Keratinocyte (primary cell): Measurements from ENCODE around the gene NOX4. TPM values are rescaled to one million over a fixed set of nuclear protein-coding genes. Genes with fewer than 3 reads are reported as not detected.
"Not testable (repeated sequence)": the region's sequence is repeated elsewhere in the genome, so short reads cannot be mapped to it uniquely, and the experiment has no call there.

Source experiments
- DNase-seq: peaks from one replicate; pipeline ENCODE4 v3.0.0-alpha.2; 2011; ENCODE audit warnings: low read depth, missing footprints, low spot score
- FAIRE-seq: peaks from 2 replicates; lab custom pipeline; 2011; peaks lifted over from hg19 to GRCh38; lab: Jason Lieb, UNC
- H2AFZ ChIP-seq: 2 replicates; pipeline ENCODE4 v1.6.0; 2012; ENCODE audit warnings: low read length, control low read depth, inconsistent platforms; ENCODE audit not compliant: control insufficient read depth
- H3K27ac ChIP-seq: 2 replicates; pipeline ENCODE4 v1.5.1; 2011; ENCODE audit warnings: low read length; ENCODE audit not compliant: control insufficient read depth, insufficient read depth
- H3K27me3 ChIP-seq: 3 replicates; pipeline ENCODE4 v1.6.0; 2011; ENCODE audit warnings: low read length; ENCODE audit not compliant: control insufficient read depth, insufficient read depth; ENCODE audit errors: extremely low read depth
- H3K36me3 ChIP-seq, 2 experiments: 2 replicates in 1 of 2; 3 replicates in 1 of 2; pipeline ENCODE4 v1.5.1; 2011; ENCODE audit warnings: low read length in 2 of 2, mild to moderate bottlenecking in 1 of 2; ENCODE audit not compliant: control insufficient read depth in 2 of 2, insufficient read depth in 2 of 2; ENCODE audit errors: extremely low read depth in 1 of 2
- H3K4me1 ChIP-seq: 3 replicates; pipeline ENCODE4 v1.5.1; 2011; ENCODE audit warnings: low read length; ENCODE audit not compliant: control insufficient read depth, insufficient read depth; ENCODE audit errors: extremely low read depth
- H3K4me2 ChIP-seq: 3 replicates; pipeline ENCODE4 v1.6.0; 2011; ENCODE audit warnings: low read depth, low read length; ENCODE audit not compliant: control insufficient read depth, insufficient read depth; ENCODE audit errors: extremely low read depth
- H3K4me3 ChIP-seq, 3 experiments: fragments of 200-600 bp in 1 of 3; sonication (generic) in 1 of 3; 2 replicates in 2 of 3; 3 replicates in 1 of 3; pipeline ENCODE4 v1.5.1; 2011 to 2016; ENCODE audit warnings: low read length in 3 of 3, mild to moderate bottlenecking in 3 of 3, control low read depth in 2 of 3, inconsistent platforms in 1 of 3, low read depth in 1 of 3, mixed read lengths in 1 of 3, mixed run types in 1 of 3, moderate library complexity in 1 of 3; ENCODE audit not compliant: control insufficient read depth in 2 of 3, insufficient read depth in 2 of 3; ENCODE audit errors: extremely low read depth in 1 of 3
- H3K79me2 ChIP-seq: 2 replicates; pipeline ENCODE4 v1.6.0; 2012; ENCODE audit warnings: low read length; ENCODE audit not compliant: control insufficient read depth, insufficient read depth
- H3K9ac ChIP-seq: 3 replicates; pipeline ENCODE4 v1.6.0; 2011; ENCODE audit warnings: low read length; ENCODE audit not compliant: control insufficient read depth, insufficient read depth; ENCODE audit errors: extremely low read depth
- H3K9me1 ChIP-seq: 3 replicates; pipeline ENCODE4 v1.6.0; 2011; ENCODE audit warnings: low read length; ENCODE audit not compliant: control insufficient read depth, insufficient read depth; ENCODE audit errors: extremely low read depth
- H3K9me3 ChIP-seq: 2 replicates; pipeline ENCODE4 v1.5.1; 2012; ENCODE audit warnings: low read depth, low read length; ENCODE audit not compliant: control insufficient read depth
- H4K20me1 ChIP-seq: 3 replicates; pipeline ENCODE4 v1.6.0; 2011; ENCODE audit warnings: low read length; ENCODE audit not compliant: control insufficient read depth, insufficient read depth; ENCODE audit errors: extremely low read depth
- CTCF ChIP-seq, 3 experiments: IDR thresholded peaks in 1 of 3; conservative IDR thresholded peaks in 1 of 3; optimal IDR thresholded peaks in 1 of 3; 2 replicates in 2 of 3; 3 replicates in 1 of 3; pipeline versions ENCODE3 to v1.5.1; 2011; ENCODE audit warnings: low read length in 3 of 3, mild to moderate bottlenecking in 3 of 3, moderate library complexity in 2 of 3, control low read depth in 1 of 3, inconsistent platforms in 1 of 3; ENCODE audit not compliant: insufficient read depth in 2 of 3; ENCODE audit errors: extremely low read depth in 1 of 3
- EZH2 ChIP-seq: IDR thresholded peaks from one replicate; pipeline ENCODE4 v1.6.1; 2012; ENCODE audit warnings: inconsistent platforms, mild to moderate bottlenecking, low read length, moderate library complexity
- dilution Hi-C: fragments of 300-500 bp; cut with MboI; formaldehyde crosslinking; loops from one replicate; pipeline ENCODE4 v1.7.0; 2020; ENCODE audit warnings: low sequenced_read_pairs; ENCODE audit not compliant: extremely low pct_ligation_motif_present
- polyA plus RNA-seq, 5 experiments: library from polyadenylated mRNA; depleted of rRNA in 3 of 5; stranded (reverse) in 3 of 5; stranded (forward) in 1 of 5; unstranded in 1 of 5; fragments of >200 nt; gene quantifications; 1 replicate in 1 of 5; 2 replicates in 3 of 5; 3 replicates in 1 of 5; pipeline versions ENCODE4 v1.2.1 to v1.2.3, GENCODE V29; 2011 to 2012; ENCODE audit warnings: missing spikeins in 2 of 5, low read depth in 1 of 5, low replicate concordance in 1 of 5

The NOX4 gene
- polyA plus RNA-seq, 1 donor (not counting 4 experiments of a cell fraction or from before 2014, with no cell fraction given), result not detected

- Histone ChIP-seq H2AFZ (no peak overlapping the region), H3K36me3 (no peaks in the 10 kb centered on the region), H3K4me3 (no peak overlapping the region), H3K27ac (no peak overlapping the region), H3K4me2 (no peak overlapping the region), H3K9me1 (no peaks in the 10 kb centered on the region), H3K27me3 (no peaks in the 10 kb centered on the region), H3K4me1 (no peaks in the 10 kb centered on the region), H3K9ac (no peak overlapping the region), H4K20me1 (no peaks in the 10 kb centered on the region), H3K9me3 (no peaks in the 10 kb centered on the region), H3K79me2 (no peaks in the 10 kb centered on the region)
- dilution Hi-C loops, result no loop called here
- no peak for TF ChIP-seq CTCF (optimal IDR thresholded peaks at IDR 0.05 in 1 of 3, IDR thresholded peaks at IDR 0.05 in 1 of 3, conservative IDR thresholded peaks at IDR 0.05 in 1 of 3; ENCODE audit: extremely low read depth in 1 of 3, insufficient read depth in 2 of 3, low read length in 3 of 3)
- no peak for TF ChIP-seq EZH2
- no peak for FAIRE-seq
- DNase-seq, result no peak
Observed at GRCh38 chr11:89347071-89347470, 144.1 kb downstream of the NOX4 start.

GRCh38 chr11:89346601-89347000, 144.6 kb downstream of the NOX4 start:
- FAIRE-seq (no peak), DNase-seq (no peak)
- Histone ChIP-seq H2AFZ (peak overlapping the region; percentile 3), H3K4me1 (no peaks in the 10 kb centered on the region), H3K9ac (no peak overlapping the region), H3K4me3 (no peak overlapping the region), H3K36me3 (no peaks in the 10 kb centered on the region), H4K20me1 (no peaks in the 10 kb centered on the region), H3K9me3 (no peaks in the 10 kb centered on the region), H3K79me2 (no peaks in the 10 kb centered on the region), H3K4me2 (no peak overlapping the region), H3K27ac (no peak overlapping the region), H3K9me1 (no peaks in the 10 kb centered on the region), H3K27me3 (no peaks in the 10 kb centered on the region)
- dilution Hi-C loops, result no loop called here
- TF ChIP-seq EZH2 (no peak), CTCF (optimal IDR thresholded peaks at IDR 0.05 in 1 of 3, IDR thresholded peaks at IDR 0.05 in 1 of 3, conservative IDR thresholded peaks at IDR 0.05 in 1 of 3; ENCODE audit: extremely low read depth in 1 of 3, insufficient read depth in 2 of 3, low read length in 3 of 3) (no peak)

GRCh38 chr11:89342880-89343572, 148.1 kb downstream of the NOX4 start:
- DNase-seq, H3K9me1 ChIP-seq, H3K27me3 ChIP-seq, H3K36me3 ChIP-seq, H3K4me3 ChIP-seq, H3K79me2 ChIP-seq, H4K20me1 ChIP-seq, H3K9ac ChIP-seq, H3K9me3 ChIP-seq, H3K4me1 ChIP-seq, H3K27ac ChIP-seq, FAIRE-seq, H3K4me2 ChIP-seq, dilution Hi-C loops: not testable (repeated sequence)
- H2AFZ ChIP-seq, result peak overlapping the region; percentile 9

GRCh38 chr11:89340450-89340849, 150.7 kb downstream of the NOX4 start:
- H3K9me3 ChIP-seq, H3K79me2 ChIP-seq, H3K9me1 ChIP-seq, H3K36me3 ChIP-seq, H3K4me2 ChIP-seq, DNase-seq, H3K4me1 ChIP-seq, dilution Hi-C loops, H3K9ac ChIP-seq, H2AFZ ChIP-seq, H3K27me3 ChIP-seq, H3K4me3 ChIP-seq, H3K27ac ChIP-seq, FAIRE-seq, H4K20me1 ChIP-seq: not testable (repeated sequence)
